GM21390 (cell line): ENCODE results near the gene IQSEC2.

Experiments used
- ATAC-seq: cut with Tn5 transposase; IDR thresholded peaks from one replicate; pipeline ENCODE4 v1.9.1; 2021; ENCODE audit not compliant: unreplicated experiment

The IQSEC2 gene

DNA sequence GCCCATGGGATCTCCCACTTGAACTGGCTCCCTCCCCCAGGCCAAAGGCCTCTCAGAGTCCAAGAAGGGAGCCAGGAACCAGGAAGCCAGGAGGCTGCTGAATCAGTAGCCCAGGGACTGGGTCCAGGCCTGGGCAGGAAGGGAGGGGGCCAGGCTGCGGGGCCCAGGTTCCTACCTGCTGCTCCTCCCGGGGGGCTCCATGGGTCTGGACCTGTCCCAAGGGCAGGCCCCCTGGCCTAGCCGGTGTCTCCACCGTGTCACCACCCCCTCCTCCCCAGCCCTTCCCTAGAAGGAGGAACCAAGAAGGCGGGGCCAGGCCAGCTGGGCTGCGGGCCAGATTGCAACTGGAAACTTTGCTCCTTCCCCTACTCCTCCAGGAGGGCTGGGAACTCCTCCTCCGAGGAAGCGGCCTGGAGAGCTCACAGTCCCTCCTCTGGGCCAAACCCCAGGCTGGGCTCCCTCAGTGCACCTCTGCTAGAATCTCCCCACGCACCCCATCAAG, at the start of gene IQSEC2:
Gene IQSEC2, minus strand, starts transcription at position 264 of the 502 bp plus-strand sequence.
- no peak for ATAC-seq

DNA sequence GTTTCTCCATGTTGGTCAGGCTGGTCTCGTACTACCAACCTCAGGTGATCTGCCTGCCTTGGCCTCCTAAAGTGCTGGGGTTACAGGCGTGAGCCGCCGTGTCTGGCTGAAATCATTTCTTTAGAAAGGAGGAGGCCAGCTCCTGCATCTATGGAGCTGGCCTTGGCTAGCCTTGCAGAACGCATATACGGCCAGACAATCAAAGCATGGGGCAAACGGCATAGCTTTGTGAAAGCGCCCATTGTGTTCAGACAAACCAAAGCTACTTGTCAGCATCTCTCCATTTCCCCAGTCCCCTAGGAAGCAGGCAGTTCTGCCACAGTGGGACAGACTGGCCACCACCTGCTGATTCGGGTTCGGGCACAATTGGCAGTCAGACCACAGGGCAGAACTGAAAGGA, 48.9 kb upstream of the IQSEC2 start:
- ATAC-seq: no peak

DNA sequence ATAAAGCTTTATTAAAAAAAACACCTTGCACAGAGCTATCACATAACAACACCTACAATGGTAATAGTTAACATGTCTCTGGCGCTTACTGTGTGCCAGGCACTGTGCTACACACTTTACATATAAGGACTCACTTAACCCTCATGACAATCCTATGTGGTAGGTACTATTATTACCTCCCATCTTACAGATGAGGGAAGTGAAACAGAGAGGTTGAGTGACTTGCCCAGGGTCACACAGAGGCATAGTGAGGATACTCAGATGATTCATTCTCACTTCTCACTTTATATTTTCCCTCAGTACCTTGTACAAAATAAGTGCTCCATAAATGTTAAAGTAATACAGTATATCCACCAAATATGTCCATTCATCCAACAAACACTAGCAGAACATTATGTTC, 43.4 kb upstream of the IQSEC2 start:
- no peak for ATAC-seq

DNA sequence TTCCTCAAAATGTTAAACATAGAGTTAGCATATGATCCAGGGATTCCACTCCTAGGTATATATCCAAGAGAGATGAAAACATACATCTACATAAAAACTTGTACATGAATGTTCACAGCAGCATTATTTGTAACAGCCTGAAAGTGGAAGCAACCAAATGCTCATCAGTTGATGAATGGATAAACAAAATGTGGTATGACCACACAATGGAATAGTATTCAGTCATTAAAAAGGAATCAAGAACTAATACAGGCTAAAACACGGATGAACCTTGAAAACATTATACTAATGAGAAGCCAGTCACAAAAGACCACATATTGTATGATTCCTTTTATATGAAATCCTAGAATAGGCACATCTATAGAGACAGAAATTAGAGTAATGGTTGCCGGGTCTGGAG, 42.7 kb upstream of the IQSEC2 start:
- ATAC-seq: no peak

DNA sequence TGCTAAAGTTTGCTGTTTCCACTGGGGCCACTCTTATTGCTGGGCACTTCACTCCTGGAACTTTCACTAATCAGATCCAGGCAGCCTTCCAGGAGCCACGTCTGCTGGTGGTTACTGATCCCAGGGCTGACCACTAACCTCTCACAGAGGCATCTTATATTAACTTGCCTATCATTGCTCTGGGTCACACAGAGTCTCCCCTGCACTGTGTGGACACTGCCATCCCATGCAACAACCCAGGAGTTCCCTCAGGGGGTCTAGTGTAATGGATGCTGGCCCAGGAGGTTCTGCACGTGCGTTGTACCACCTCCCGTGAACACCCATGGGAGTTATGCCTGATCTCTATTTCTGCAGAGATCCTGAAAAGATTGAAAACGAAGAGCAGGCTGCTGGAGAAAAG, 41.8 kb upstream of the IQSEC2 start:
- ATAC-seq: no peak

DNA sequence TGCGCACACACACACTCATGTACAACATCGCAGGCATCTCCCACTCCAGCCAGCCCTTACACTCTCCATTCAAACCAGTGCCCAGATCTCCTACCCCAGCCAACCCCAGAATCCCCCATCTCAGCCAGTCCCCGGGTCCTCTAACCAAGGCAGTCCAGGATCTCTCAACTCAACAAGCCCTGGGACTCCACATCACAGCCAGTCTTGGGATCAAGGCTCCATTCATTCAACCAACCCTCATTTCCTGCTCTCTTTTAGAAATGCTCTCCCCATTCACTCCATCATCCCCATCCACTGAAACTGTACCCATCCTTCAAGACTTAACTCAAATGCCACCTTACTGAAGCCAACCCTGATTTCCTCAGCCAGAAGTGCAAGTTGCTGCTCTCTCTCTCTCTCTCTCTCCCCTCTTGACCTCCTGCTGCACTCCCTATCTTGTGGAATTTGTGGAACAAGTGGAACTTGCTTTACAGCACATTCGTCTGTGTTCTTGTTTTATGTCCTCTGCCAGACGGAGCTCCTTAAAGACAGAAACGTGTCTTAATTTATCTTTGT, 40.6 kb upstream of the IQSEC2 start:
- ATAC-seq: no peak

DNA sequence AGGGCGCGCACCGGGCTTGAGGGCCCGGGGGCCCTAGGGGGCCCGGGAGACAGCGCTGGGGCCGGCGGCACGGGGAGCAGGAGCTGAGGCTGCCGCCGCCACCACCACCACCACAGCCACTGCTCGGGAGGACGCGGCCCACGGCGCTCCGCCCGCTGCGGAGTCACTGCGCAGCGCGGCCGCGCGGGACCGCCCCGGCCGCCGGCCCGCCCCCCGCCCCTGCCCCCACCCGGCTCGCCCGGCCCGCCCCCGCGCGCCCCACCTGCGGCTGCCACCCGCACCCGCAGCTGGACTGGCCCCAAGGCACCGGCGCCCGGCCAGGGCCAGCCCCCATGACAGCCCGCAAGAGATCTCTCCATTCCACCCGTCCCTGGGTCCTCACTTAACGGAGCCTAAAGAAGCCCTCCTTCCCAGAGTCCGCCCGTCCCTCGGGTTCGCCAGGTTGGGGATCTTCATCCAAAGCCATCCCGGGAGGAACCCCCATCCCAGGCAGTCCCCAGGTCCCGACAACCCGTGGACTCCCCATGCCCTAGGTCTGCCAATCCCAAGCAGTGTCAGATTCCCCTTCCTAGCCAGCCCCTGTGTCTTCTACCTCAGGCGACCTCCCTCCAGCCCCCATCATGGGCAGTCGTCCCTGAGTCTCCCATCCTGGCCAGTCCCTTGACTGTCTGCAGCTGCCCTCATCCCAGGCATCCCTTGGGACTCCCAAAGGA, 40.0 kb upstream of the IQSEC2 start:
- ATAC-seq: no peak

DNA sequence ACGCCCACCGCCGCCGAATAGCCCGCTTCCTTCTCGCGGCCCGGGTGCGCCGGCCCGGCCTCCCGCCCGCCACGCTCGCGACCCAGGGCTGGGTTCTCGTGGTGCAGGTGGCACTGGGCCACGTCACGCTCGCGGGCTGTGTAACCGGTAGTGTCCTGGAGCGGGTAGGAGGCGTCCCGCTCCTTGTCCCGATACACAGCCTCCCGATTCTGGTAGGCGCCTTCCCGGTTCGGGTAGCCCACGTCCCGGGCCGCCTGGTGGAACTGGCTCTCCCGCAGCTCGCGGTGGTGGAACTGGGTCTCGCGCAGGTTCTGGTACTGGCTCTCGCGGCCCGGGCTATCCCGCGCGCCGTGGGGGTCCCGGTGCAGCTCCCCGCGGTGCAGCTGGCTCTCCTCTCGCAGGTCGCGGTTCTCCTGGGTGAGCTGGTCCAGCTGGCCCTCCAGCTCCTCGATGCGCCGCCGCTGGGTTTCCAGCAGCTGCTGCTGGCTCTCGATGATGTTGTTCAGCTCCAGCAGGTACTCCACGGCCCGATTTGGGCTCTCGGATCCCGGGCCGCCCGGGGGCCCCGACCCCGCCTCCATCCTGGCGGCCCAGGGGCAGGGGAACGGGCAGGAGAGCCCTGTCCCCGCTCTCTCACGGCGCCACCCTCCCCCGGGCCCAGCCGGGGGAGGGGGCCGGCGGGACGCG, 39.3 kb upstream of the IQSEC2 start:
- ATAC-seq: no peak

DNA sequence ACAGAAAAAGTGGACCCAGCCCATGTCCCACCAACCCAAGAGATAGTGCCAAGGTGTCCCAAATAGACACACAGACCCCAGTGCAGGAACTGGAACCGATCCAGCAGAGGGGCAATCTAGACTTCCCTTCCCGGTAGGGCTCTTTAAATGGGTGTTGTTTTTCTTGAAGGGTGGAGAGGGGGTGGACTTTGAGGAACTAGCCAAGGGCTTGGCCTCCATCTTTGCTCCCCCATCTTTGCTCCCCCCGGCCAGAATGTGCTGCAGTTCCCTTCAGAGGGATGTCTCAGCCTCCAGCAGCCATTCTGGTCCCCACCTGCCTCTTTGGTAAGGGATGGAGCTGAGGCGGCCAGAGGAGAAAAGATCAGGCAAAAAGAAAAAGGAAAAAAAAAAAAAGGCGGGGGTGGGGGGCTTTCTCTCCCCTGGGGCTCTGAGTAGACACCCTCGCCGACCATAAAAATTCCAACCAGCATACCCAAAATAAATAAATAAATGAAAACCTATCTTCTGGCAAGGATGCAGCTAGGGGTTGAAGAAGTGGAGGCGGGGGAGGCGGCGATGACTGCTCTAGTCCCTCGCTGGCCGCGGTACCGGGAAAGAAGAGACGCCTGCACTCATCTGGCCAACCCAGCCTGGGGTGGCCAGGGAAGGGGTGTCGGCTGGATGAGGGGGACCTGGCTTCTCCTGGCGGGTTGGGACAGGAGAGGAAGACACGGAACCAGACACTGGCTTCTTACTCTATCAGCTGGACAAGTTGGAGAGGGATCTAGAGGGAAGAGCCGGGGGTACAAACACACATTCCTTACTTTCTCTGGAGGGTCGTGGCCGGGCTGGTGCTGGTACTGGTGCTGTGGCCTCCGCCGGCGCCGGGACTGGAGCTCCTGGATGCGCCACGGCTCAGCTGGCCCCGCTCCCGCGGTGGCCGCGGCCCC, 38.5 kb upstream of the IQSEC2 start:
- no peak for ATAC-seq

DNA sequence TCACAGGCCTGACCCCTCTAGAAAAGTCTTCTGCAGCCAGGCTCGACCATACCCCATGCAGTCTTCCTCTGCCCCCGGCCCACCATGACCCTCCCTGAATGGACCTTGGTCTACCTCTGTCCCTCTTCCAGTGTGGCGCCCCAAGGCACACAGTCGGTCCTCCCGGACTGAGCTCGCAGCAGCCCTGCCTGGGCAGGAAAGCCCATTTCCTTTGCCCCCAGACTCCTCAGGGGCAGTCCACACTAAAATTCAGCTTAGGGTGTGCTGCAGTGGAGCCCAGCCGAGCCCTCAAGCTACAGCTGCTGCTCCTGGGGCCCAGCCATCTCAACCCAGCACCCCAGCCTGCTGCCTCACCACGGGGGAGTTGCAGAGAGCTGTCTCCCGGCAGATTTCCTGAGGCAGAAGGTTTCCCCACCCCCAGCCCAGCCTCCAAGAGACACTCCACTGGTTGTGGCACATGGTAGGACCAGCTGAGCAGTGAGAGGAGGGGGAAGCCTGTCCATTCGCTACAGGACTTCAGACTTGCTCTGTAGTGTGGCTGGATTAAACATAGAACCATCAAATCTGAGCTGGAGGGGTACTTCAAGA, 37.5 kb upstream of the IQSEC2 start:
- ATAC-seq: no peak

DNA sequence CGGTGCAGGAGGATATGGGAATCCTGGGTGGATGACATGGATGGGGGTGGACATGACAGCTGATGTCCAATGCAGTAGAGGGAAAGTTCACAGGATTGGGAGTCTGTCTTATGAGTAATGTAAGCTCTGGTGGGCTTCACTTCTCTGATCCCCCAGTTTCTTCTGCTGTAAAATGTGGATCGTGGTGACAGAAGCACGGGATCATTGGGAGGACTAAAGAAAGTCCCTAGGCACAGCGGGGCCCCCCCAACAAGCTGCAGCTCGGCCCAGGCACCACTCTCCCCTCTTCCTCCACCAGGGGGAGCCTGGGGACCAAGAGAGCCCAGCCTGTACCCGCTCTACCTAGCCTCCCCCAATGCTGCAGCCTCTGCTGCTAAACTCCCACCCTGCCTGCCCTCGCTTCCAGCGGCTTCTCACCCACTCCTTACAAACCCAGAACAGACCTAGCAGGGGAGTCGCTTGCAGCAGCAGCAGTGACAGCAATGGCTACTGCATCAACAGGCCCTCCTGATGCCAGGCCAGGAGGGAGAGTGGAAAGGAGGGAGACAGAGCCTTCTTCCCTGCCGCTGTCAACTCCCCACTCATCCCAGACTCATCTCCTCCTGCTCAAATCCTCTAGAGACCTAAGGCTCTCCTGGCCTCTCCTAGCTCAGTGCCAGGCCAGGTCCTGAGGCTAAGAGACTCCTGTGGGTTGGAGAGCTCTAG, 36.1 kb upstream of the IQSEC2 start:
- peak; percentile 49 for ATAC-seq

DNA sequence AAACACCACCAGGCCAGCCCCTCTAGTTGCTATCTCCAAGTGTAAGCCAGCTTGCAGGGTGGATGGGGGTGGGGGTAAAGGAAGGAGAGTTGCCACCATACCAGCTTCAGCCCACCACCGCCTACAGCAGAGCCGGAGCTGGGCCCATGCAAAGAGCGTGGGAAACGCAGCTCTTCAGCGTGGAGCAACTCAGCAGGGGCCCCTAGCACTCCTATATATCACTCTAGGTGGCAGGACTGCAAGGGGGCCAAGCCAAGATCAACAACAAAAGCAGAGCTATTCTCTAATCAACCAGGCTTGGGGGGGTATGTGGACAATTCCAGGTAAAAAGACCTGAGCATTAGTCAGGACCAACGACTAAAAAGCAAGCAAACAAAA, 35.5 kb upstream of the IQSEC2 start:
- ATAC-seq: no peak

DNA sequence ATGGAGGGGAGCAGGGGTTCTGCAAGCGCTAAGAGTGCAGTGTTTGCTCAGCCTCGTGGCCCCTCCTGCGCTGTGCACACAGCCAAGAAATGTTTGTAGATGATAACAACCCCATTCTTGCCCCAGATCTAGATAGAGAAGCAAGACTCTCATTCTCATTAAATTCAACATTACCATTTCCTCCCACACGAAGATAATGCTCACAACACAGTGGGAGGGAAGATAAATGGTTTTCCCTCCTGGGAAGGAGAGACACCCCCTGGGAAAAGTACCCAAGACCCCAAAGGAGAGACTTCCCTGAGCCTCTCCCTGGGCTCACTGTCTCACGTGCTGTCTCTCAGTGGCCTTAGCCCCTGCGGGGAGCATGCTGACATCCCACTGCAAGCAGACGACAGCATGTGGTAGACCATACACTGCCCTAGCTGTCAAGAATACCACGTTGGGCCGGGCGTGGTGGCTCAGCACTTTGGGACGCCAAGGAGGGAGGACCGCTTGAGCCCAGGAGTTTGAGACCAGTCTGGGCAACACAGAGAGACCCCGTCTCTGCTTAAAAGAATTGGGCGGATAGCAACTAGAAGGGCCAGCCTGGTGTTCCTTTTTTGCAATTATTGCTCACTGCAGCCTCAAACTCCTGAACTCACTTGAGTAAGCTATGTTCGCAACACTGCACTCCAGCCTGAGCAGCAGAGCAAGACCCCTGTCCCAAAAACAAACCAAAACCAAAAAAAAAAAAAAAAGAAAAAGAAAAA, 34.9 kb upstream of the IQSEC2 start:
- no peak for ATAC-seq

DNA sequence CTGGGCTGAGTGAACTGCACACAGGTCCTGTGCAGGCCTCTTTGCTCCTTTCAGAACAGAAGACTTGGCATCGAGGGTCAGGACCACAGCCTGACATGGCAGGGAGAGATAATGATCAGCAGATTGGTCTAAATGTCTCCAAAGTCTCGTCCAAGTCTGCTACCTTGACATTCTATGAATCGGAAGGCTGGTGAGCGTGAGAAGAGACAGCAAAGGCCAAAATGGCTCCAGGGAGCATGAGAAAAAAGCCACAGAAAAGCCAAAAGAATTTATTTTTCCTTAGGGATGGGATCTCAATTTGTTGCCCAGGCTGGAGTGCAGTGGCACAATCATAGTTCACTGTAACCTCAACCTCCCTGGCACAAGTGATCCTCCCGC, 32.3 kb upstream of the IQSEC2 start:
- ATAC-seq: no peak

DNA sequence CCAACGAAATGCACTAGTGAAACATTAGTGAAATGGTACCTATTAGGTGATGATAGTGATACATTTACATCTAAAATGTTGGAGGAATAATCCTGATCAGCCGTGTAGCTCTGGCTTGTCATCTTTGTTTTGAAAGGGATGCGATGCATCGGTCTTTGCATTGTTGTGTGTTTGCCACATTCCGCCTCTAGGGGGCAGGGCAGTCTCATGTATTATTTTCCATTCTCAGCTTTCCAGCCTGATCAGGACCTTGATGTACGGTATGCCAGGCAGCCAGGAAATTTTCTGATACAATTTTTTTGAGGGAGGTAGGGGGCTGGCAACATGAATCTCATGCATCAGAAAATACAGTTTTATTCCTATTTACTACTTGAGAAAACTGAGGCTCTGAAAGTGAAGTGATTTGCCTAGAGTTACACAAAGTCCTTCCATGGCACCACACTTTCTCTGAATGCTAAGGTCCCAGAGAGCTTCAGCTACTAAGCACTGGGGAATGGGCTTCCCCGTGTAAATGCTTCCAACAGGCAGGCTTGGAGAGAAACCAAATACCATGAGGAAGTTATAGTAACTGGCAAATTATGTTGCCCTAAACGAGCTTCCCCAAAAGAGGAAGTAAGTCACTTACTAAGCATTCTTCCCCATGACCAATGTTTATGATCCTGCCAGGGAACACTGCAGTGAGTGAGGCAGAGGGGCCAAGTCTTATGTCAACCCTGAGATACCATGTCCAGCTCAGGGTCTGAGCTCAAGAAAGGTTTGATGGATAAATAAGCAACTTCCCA, 31.8 kb upstream of the IQSEC2 start:
- ATAC-seq: no peak

DNA sequence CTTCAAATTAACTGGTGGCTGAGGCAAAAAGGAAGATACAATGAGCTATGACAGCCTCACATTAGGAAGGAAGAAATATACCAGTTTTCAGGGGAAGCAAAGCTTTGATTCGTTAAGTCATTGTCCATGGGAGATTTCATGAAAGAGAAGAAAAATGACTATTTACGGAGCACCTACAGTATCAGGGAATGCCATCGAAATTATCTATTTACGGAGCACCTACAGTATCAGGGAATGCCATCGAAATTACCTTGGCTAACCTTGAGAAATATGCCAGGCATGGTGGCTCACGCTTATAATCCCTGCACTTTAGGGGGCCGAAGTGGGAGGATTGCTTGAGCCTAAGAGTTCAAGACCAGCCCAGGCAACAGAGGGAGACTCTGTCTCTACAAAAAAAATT, 28.5 kb upstream of the IQSEC2 start:
- no peak for ATAC-seq

DNA sequence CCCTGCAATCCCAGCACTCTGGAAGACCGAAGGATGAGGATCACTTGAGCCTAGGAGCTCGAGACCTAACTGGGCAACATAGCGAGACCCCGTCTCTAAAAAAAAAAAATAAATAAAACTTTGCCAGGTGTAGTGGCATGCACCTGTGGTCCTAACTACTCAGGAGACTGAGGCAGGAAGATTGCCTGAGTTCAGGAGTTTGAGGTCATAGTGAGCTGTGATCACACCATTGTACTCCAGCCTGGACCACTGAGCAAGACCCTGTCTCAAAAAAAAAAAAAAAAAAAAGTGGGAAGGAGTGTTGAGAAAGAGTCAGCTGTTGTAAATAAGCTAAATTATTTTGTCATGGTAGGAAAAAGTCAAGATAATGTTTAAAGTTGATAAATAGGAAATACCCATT, 27.5 kb upstream of the IQSEC2 start:
- no peak for ATAC-seq

DNA sequence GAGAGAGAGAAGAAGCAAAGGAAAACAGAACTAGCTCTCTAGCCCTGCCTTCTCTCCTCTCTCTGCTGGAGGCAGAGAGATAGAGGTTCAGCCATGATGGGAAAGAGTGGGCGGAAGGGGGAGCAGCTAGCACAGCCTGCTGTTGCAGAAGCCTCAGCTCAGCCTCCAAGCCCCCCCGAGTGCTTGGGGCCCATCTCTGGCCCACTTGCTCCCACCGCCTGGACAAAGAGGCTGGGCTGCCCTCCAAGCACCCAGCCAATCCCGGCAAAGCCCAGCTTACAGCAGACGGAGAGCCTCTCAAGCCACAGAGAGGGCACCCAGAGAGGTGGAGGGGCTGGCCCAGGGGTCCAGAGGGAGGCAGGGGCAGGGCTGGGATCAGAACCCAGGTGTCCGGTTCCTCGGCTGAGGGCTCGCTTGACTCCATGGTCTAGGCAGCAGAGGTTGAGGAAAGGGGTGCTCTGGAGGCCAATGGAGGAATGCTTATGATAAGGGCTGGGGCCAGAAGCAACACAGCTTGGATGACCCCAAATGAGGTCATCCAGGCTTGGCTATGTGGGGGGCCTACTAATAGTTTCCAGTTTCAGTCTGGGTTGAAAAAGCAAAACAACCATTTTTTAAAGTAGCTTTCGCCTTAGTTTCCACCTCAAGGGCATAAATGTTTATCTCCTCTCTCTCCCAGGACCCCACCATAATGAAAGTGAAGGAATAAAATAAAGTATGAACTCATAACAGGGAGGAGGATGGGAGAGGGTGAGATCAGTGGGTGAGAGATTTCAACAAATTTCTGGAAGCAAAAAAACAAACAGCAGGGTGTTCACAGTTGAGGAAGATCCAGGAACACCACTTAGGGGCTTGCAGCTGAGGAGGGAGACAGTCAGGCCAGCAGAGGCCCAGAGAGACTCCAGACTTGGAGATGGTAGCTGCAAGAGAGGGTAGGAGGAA, 24.9 kb upstream of the IQSEC2 start:
- ATAC-seq: no peak
